Activated CD4-positive, CD25-positive, alpha-beta regulatory T cell treated with anti-CD3 and anti-CD28 coated beads, Interleukin-2, amount 50 U/mL, for 24 hours (primary cell): ENCODE results near the gene SUPT5H.

ENCODE experiments used
- ATAC-seq, 2 donors: fragments of 150-1000 bp; cut with Tn5 transposase; one replicate each; pipeline ENCODE4 v1.10.0; 2021; ENCODE audit warnings: mild to moderate bottlenecking in 1 of 2, moderate library complexity in 1 of 2

The SUPT5H gene

GRCh38 chr19:39498798-39499642 is 53.6 kb downstream of the SUPT5H start, which contains the start of gene DLL3:
Gene DLL3, plus strand, starts transcription at chr19:39498947. Its CDS starts 28 bp downstream, at chr19:39498975.
- peak in 1 of 2 donors; percentile 23 for ATAC-seq

DNA sequence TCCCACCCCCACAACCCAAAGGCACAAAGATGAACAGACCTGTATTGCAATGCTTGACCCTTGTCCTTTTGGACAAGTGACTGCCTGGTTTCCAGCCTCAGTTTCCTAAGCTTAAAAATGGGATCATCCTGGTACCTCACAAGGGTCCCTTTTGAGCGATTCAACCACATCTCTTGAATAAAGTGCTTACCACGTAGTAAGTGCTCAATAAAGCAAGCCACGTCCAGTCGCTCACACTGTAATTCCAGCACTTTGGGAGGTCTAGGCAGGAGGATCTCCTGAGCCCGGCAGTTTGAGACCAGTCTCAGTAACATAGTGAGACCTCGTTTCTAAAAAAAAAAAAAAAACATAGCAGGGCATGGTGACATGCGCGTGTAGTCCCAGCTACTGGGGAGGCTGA is 54.5 kb downstream of the SUPT5H start:
- ATAC-seq, result no peak

DNA sequence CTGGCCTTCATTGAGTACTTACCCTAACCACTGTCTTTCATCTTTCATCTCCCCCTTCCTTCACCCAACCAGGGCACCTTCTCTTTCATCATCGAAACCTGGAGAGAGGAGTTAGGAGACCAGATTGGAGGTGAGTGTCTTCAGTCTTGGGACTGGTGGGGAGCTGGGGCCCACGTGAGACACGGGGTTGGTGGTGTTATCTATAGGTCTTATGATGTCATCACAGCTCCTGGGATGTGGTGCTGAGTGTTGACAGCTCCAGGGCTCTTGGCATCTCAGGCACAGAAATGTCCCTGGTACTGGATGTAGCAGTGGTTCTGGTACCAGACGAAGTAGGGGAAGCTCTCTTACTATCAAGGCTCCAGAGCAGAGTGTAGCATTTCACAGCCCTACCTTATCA is 55.2 kb downstream of the SUPT5H start:
- no peak for ATAC-seq

GRCh38 chr19:39501340-39501739 is 56.0 kb downstream of the SUPT5H start:
- ATAC-seq, result no peak

- ATAC-seq, result peak; percentile 57 to 58
Measured at GRCh38 chr19:39502640-39503417, 57.4 kb downstream of the SUPT5H start.

DNA sequence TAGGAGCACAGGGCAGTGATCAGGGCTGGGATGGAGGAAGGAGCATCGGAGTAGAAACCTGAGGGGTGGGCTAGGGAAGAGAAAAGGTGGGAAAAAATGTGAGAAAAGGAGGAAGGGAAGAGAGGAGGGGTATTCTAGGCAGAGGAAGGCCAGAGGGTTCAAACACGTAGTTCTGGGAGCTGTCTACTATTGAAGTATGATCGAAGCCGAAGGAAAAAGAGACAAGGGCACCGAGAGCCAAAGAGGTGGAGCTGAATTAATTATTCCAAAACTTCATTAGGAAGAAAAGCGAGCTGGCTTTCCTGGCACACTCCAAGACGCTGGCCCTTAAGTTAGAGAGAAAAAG is 61.2 kb downstream of the SUPT5H start:
- no peak for ATAC-seq

DNA sequence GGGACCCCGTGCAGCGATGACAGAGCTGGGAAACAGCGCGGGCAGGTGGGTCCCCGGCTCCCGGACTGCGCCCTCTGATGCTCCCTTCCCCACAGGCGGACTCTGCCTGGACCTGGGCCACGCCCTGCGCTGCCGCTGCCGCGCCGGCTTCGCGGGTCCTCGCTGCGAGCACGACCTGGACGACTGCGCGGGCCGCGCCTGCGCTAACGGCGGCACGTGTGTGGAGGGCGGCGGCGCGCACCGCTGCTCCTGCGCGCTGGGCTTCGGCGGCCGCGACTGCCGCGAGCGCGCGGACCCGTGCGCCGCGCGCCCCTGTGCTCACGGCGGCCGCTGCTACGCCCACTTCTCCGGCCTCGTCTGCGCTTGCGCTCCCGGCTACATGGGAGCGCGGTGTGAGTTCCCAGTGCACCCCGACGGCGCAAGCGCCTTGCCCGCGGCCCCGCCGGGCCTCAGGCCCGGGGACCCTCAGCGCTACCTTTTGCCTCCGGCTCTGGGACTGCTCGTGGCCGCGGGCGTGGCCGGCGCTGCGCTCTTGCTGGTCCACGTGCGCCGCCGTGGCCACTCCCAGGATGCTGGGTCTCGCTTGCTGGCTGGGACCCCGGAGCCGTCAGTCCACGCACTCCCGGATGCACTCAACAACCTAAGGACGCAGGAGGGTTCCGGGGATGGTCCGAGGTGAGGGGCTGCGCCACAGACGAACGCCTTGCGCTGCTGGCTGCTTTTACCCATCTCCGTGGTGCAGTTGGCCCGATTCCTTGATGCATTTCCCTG is 61.7 kb downstream of the SUPT5H start:
- ATAC-seq, result peak; percentile 70 to 76

DNA sequence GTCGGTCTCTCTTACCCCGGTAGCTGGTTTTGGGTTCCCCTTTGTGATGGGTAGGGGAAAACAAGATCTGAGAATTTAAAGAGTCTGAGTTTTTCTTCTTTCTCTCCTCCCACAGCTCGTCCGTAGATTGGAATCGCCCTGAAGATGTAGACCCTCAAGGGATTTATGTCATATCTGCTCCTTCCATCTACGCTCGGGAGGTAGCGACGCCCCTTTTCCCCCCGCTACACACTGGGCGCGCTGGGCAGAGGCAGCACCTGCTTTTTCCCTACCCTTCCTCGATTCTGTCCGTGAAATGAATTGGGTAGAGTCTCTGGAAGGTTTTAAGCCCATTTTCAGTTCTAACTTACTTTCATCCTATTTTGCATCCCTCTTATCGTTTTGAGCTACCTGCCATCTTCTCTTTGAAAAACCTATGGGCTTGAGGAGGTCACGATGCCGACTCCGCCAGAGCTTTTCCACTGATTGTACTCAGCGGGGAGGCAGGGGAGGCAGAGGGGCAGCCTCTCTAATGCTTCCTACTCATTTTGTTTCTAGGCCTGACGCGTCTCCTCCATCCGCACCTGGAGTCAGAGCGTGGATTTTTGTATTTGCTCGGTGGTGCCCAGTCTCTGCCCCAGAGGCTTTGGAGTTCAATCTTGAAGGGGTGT is 62.5 kb downstream of the SUPT5H start:
- no peak for ATAC-seq

- no peak for ATAC-seq
Measured at GRCh38 chr19:39508629-39509028, 63.2 kb downstream of the SUPT5H start.

DNA sequence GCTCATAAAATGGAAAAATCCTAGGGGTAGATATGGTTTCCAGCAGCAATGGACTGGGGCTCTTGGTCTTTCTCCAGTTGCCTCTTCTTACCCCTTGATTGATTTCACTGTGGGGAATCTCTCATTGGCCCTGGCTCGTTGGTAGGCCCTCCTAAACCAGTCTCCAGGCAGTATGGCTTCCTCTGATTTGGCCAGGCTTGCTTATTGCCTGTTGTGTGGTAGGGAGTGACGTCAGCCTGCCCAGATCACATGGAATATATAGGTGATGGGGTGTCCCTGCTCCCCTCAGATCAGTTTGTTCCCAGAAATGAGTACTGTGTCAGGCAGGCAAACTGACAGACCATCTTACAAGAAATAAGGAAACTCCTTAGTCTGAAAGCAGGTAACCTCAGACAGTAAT is 63.9 kb downstream of the SUPT5H start:
- ATAC-seq, result no peak

DNA sequence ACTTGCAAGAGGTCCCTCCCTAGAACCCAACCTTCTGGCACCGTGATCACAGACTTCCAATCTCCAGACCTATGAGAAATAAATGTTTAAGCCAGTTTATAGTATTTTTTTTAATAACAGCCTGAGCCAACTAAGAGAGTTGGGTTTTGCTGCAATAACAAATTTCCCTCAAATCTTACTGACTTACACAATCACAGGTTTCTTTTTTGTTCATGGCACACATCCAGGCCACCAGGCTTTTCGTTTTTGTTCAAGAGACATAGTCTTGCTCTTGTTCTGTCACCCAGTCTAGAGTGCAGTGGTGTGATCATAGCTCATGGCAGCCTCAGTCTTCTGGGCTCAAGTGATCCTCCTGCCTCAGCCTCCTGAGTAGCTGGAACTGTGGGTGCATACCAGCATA is 67.6 kb downstream of the SUPT5H start:
- no peak for ATAC-seq

DNA sequence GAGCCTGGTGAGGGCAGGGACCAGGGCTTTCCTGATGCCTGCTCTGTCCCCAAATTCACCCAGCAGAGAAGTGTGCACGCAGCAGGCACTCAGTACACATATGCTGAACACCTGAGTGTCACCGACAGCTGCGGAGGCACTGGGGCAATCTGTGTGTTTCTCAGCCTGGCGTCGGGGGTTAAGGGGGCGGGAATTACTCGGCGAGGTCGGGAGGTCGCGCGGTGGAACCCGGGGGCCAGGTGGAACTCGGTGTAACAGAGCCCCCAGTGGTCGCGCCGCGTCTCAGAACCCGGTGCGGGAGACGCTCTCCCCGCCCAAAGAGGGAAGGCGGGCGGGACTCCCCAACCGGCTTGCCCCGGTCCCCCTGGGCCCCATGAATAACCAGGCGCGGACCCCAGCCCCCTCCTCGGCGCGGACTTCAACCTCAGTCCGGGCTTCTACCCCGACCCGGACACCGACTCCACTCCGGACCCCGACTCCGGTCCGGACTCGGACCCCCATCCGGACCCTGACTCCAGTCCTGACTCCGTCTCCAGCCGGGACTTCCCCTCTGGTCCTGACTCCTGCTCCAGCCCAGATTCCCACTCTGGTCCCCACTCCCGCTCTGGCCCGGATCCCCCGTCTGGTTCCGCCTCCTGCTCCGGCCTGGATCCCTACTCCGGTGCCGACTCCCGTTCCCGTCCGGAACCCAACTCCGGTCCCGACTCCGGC is 69.6 kb downstream of the SUPT5H start, which contains the start of gene SELENOV:
Gene SELENOV, plus strand, starts transcription at position 300 of the 711 bp plus-strand sequence. Its CDS starts 74 bp downstream, at position 374.
- ATAC-seq, result peak in 1 of 2 donors; percentile 55

DNA sequence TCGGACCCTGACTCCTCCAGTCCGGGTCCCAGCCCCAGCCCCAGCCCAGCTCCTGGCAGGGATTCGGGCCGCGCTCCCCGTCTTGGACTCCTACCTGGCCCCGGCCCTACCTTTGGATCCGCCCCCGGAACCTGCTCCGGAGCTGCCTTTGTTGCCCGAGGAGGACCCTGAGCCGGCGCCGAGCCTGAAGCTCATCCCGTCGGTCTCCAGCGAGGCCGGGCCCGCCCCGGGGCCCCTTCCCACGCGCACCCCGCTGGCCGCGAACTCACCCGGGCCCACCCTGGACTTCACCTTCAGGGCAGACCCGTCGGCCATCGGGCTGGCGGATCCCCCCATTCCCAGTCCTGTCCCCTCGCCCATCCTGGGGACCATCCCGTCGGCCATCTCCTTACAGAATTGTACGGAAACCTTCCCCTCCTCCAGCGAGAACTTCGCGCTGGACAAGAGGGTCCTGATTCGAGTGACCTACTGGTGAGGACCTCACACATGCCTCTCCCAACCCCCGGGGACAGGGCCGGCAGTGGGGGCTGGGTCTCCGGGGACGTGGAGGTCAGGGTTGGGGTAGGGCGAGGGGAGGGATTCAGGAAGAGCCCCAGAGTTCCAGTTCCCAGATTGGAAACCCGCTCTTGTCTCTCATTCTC is 70.3 kb downstream of the SUPT5H start:
- ATAC-seq, result no peak

DNA sequence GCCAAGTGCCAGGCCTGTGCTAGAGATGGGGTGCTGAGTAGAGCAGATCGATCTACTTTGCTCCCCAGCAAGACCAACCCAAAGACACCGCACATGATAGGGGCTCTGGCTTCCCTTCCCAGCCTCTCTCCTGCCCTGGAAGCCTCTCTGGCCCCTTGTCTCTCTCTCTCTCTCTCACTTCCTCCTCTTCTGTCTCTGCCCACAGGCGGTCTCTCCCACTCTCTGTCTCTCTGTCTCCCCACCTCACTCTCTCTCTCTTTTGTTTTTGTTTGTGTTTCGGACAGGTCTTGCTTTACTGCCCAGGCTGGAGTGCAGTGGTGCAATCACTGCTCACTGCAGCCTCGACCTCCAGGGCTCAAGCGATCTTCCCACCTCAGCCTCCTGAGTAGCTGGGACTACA is 70.9 kb downstream of the SUPT5H start:
- ATAC-seq, result no peak

DNA sequence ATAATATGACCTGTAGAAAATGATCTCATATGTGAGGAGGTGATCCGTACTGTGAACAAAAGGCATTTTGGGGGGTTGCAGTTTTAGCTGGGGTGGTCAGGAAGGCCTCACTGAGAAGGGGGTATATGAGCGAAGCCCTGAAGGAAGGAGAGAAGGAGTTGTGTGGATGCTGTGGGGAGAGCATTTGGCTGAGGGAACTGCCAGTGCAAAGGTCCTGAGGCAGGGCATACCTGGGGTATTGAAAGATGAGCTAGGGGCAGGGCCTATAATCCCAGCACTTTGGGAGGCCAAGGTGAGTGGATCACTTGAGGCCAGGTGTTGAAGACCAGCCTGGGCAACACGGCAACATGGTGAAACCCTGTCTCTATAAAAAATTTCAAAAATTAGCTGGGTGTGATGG is 72.0 kb downstream of the SUPT5H start:
- ATAC-seq, result no peak

- ATAC-seq, result no peak
Measured at GRCh38 chr19:39518458-39518857, 73.1 kb downstream of the SUPT5H start.

- ATAC-seq, result no peak
Measured at GRCh38 chr19:39518975-39519374, 73.6 kb downstream of the SUPT5H start.

GRCh38 chr19:39520541-39521484 is 75.4 kb downstream of the SUPT5H start:
- no peak for ATAC-seq

DNA sequence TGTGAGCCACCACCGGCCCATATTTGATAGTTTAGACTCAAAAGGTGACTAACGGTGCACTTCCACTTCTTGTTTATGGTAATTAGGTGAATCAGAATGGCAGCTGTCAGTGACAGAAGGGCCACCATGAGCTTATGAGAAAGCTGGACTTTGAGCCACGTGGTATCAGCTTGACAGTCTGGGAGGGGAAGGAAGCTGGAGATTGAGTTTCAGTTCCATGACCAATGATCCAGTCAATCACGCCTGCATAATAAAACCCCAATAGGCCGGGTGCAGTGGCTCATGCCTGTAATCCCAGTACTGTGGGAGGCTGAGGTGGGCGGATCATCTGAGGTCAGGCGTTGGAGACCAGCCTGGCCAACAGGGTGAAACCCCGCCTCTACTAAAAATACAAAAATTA is 79.1 kb downstream of the SUPT5H start:
- ATAC-seq, result peak in 1 of 2 donors; percentile 13

DNA sequence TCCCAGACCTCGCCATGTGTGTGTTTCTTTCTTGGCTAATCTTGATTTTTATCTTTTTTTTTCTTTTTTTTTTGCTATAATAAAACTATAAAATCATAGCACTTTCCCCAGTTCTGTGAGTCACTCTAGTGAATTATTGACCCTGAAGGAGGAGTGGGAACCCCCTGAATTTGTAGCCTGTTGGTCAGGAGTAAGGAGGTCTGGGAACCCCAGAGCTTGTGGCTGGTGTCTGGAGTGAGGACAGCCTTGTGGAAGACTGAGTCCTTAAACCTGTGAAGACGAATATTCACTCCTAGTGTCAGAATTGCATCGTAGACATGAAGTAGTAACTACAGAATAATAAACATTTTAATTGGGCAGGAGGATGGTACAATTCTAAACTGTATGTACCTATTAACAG is 79.8 kb downstream of the SUPT5H start:
- ATAC-seq, result no peak
